Naive B cell (primary cell): ENCODE data around the gene APCDD1L. TPM values are rescaled to one million over a fixed set of nuclear protein-coding genes. Genes with fewer than 3 reads are reported as not detected.

Source experiments
- ATAC-seq, 2 donors: fragments of 150-1000 bp; cut with Tn5 transposase; 2 replicates each; pipeline ENCODE4 v1.10.0; 2021; ENCODE audit warnings: low read depth in 2 of 2, mild to moderate bottlenecking in 2 of 2, moderate library complexity in 2 of 2
- DNase-seq: peaks from one replicate; pipeline ENCODE4 v3.0.0; 2022
- H3K27ac Mint-ChIP-seq, 6 donors: one replicate each; pipeline ENCODE4 v1.8.0; 2020 to 2022; ENCODE audit warnings: mild to moderate bottlenecking in 6 of 6, mixed read lengths in 6 of 6, moderate library complexity in 5 of 6, inconsistent platforms in 2 of 6
- H3K27me3 Mint-ChIP-seq, 3 donors: one replicate each; pipeline ENCODE4 v1.8.0; 2021 to 2022; ENCODE audit warnings: mixed read lengths in 3 of 3, mild to moderate bottlenecking in 1 of 3
- H3K36me3 Mint-ChIP-seq, 2 donors: one replicate each; pipeline ENCODE4 v1.8.0; 2020 to 2022; ENCODE audit warnings: mixed read lengths in 2 of 2, inconsistent platforms in 1 of 2, mild to moderate bottlenecking in 1 of 2
- H3K4me1 Mint-ChIP-seq, 3 donors: one replicate each; pipeline ENCODE4 v1.8.0; 2020 to 2022; ENCODE audit warnings: mixed read lengths in 3 of 3, inconsistent platforms in 1 of 3, mild to moderate bottlenecking in 1 of 3, moderate library complexity in 1 of 3
- H3K4me3 Mint-ChIP-seq, 8 donors: one replicate each; pipeline ENCODE4 v1.8.0; 2020 to 2022; ENCODE audit warnings: mild to moderate bottlenecking in 8 of 8, mixed read lengths in 8 of 8, moderate library complexity in 8 of 8, inconsistent platforms in 2 of 8
- H3K9me3 Mint-ChIP-seq, 7 donors: one replicate each; pipeline ENCODE4 v1.8.0; 2020 to 2022; ENCODE audit warnings: mixed read lengths in 7 of 7, mild to moderate bottlenecking in 5 of 7, inconsistent platforms in 2 of 7, moderate library complexity in 1 of 7
- polyA plus RNA-seq, 6 donors: library from polyadenylated mRNA; unstranded; fragments of 300-500 nt; fragmentation: Illumina TruSeq; gene quantifications; one replicate each; pipeline ENCODE4 v1.2.3, GENCODE V29; 2021; ENCODE audit warnings: low read depth in 6 of 6

APCDD1L gene
- polyA plus RNA-seq: under 1 TPM in 4 of 6 donors, not detected in 2; 0.08 to 0.33 (median 0.11) TPM

- Mint-ChIP-seq H3K36me3 (no peaks in the 10 kb centered on the region), H3K27me3 (peaks cover 10 to 67% (median 60%) of the 10 kb centered on the region in 3 donors), H3K4me1 (peaks cover 0 to 4% (median 4%) of the 10 kb centered on the region in 3 donors), H3K4me3 (no peak within 1 kb of the TSS), H3K27ac (peak within 1 kb of the TSS in 2 of 6 donors; percentile 14 to 20), H3K9me3 (peaks cover 0 to 5% (median 0%) of the 10 kb centered on the region in 7 donors)
- no peak for ATAC-seq
- no peak for DNase-seq
Measured at GRCh38 chr20:58515233-58516212, at the start of gene APCDD1L. Gene APCDD1L, minus strand, starts transcription at chr20:58515399. Its CDS starts 692 bp downstream, at chr20:58514707.

- H3K4me3 Mint-ChIP-seq: no peak overlapping the region
- no peaks in the 10 kb centered on the region for H3K4me1 Mint-ChIP-seq
- ATAC-seq (no peak), DNase-seq (no peak)
- H3K36me3 Mint-ChIP-seq: peaks cover 4 to 8% of the 10 kb centered on the region in 2 donors
- H3K27me3 Mint-ChIP-seq: peaks cover 30 to 35% (median 31%) of the 10 kb centered on the region in 3 donors
- peaks cover 0 to 13% (median 3%) of the 10 kb centered on the region in 7 donors for H3K9me3 Mint-ChIP-seq
- H3K27ac Mint-ChIP-seq: peak overlapping the region in 1 of 6 donors; percentile 61
Measured at GRCh38 chr20:58559368-58559729, 44.1 kb upstream of the APCDD1L start.

- Mint-ChIP-seq H3K9me3 (peaks cover 0 to 10% (median 1%) of the 10 kb centered on the region in 7 donors), H3K27me3 (peaks cover 31 to 39% (median 31%) of the 10 kb centered on the region in 3 donors), H3K36me3 (peaks cover 2 to 8% of the 10 kb centered on the region in 2 donors), H3K4me1 (no peaks in the 10 kb centered on the region), H3K4me3 (no peak overlapping the region), H3K27ac (no peak overlapping the region)
- ATAC-seq (no peak), DNase-seq (no peak)
Measured at GRCh38 chr20:58558486-58559367, 43.5 kb upstream of the APCDD1L start.

GRCh38 chr20:58557733-58558342, 42.6 kb upstream of the APCDD1L start:
- H3K4me3 Mint-ChIP-seq: no peak overlapping the region
- peaks cover 32 to 48% (median 33%) of the 10 kb centered on the region in 3 donors for H3K27me3 Mint-ChIP-seq
- DNase-seq: no peak
- H3K36me3 Mint-ChIP-seq: peaks cover 0 to 8% of the 10 kb centered on the region in 2 donors
- peak overlapping the region in 1 of 6 donors; percentile 51 for H3K27ac Mint-ChIP-seq
- H3K4me1 Mint-ChIP-seq: no peaks in the 10 kb centered on the region
- peaks cover 0 to 4% (median 0%) of the 10 kb centered on the region in 7 donors for H3K9me3 Mint-ChIP-seq
- ATAC-seq: no peak

- Mint-ChIP-seq H3K4me1 (no peaks in the 10 kb centered on the region), H3K27ac (no peak overlapping the region), H3K36me3 (peaks cover 0 to 8% of the 10 kb centered on the region in 2 donors), H3K9me3 (peaks cover 0 to 4% (median 0%) of the 10 kb centered on the region in 7 donors), H3K4me3 (no peak overlapping the region), H3K27me3 (peaks cover 32 to 56% (median 40%) of the 10 kb centered on the region in 3 donors)
- ATAC-seq (no peak), DNase-seq (no peak)
Measured at GRCh38 chr20:58556961-58557360, 41.8 kb upstream of the APCDD1L start.

- no peak for DNase-seq
- Mint-ChIP-seq H3K4me3 (no peak overlapping the region), H3K4me1 (no peaks in the 10 kb centered on the region), H3K9me3 (no peaks in the 10 kb centered on the region), H3K27ac (no peak overlapping the region), H3K36me3 (peaks cover 0 to 8% of the 10 kb centered on the region in 2 donors), H3K27me3 (peaks cover 28 to 63% (median 34%) of the 10 kb centered on the region in 3 donors)
- no peak for ATAC-seq
Measured at GRCh38 chr20:58555078-58555765, 40.0 kb upstream of the APCDD1L start.

- no peak overlapping the region for H3K27ac Mint-ChIP-seq
- H3K4me1 Mint-ChIP-seq: no peaks in the 10 kb centered on the region
- ATAC-seq (no peak), DNase-seq (no peak)
- H3K9me3 Mint-ChIP-seq: no peaks in the 10 kb centered on the region
- H3K4me3 Mint-ChIP-seq: no peak overlapping the region
- H3K27me3 Mint-ChIP-seq: peaks cover 25 to 69% (median 41%) of the 10 kb centered on the region in 3 donors
- H3K36me3 Mint-ChIP-seq: peaks cover 0 to 8% of the 10 kb centered on the region in 2 donors
Measured at GRCh38 chr20:58554541-58554940, 39.3 kb upstream of the APCDD1L start.

GRCh38 chr20:58553841-58554240, 38.6 kb upstream of the APCDD1L start:
- Mint-ChIP-seq H3K27ac (no peak overlapping the region), H3K27me3 (peaks cover 29 to 76% (median 48%) of the 10 kb centered on the region in 3 donors), H3K4me3 (no peak overlapping the region), H3K9me3 (no peaks in the 10 kb centered on the region), H3K4me1 (no peaks in the 10 kb centered on the region), H3K36me3 (peaks cover 0 to 8% of the 10 kb centered on the region in 2 donors)
- ATAC-seq (no peak), DNase-seq (no peak)

- no peaks in the 10 kb centered on the region for H3K9me3 Mint-ChIP-seq
Measured at GRCh38 chr20:58553166-58553696, 38.0 kb upstream of the APCDD1L start.

GRCh38 chr20:58552366-58552934, 37.3 kb upstream of the APCDD1L start:
- Mint-ChIP-seq H3K36me3 (peaks cover 0 to 8% of the 10 kb centered on the region in 2 donors), H3K27ac (no peak overlapping the region), H3K4me3 (no peak overlapping the region), H3K27me3 (peaks cover 31 to 83% (median 52%) of the 10 kb centered on the region in 3 donors), H3K9me3 (no peaks in the 10 kb centered on the region), H3K4me1 (no peaks in the 10 kb centered on the region)
- DNase-seq (no peak), ATAC-seq (no peak)

More at GRCh38 chr20:58553166-58553696, 38.0 kb upstream of the APCDD1L start:
- Mint-ChIP-seq H3K27ac (no peak overlapping the region), H3K36me3 (peaks cover 0 to 8% of the 10 kb centered on the region in 2 donors), H3K4me3 (no peak overlapping the region), H3K27me3 (peaks cover 29 to 81% (median 50%) of the 10 kb centered on the region in 3 donors), H3K4me1 (no peaks in the 10 kb centered on the region)
- ATAC-seq (no peak), DNase-seq (no peak)

GRCh38 chr20:58551631-58552030, 36.4 kb upstream of the APCDD1L start:
- H3K4me1 Mint-ChIP-seq: no peaks in the 10 kb centered on the region
- ATAC-seq: no peak
- no peaks in the 10 kb centered on the region for H3K9me3 Mint-ChIP-seq
- H3K27ac Mint-ChIP-seq: peak overlapping the region in 1 of 6 donors; percentile 28
- no peak overlapping the region for H3K4me3 Mint-ChIP-seq
- H3K36me3 Mint-ChIP-seq: peaks cover 0 to 2% of the 10 kb centered on the region in 2 donors
- peaks cover 29 to 83% (median 47%) of the 10 kb centered on the region in 3 donors for H3K27me3 Mint-ChIP-seq
- no peak for DNase-seq
